GM19023 (cell line): ENCODE data around the gene SHKBP1.

Experiments
- ATAC-seq: cut with Tn5 transposase; IDR thresholded peaks from one replicate; pipeline ENCODE4 v1.9.1; 2021; ENCODE audit warnings: mild to moderate bottlenecking, moderate library complexity; ENCODE audit not compliant: unreplicated experiment

Gene SHKBP1

GRCh38 chr19:40599331-40599901 is 22.7 kb downstream of the SHKBP1 start:
- ATAC-seq: no peak

GRCh38 chr19:40599902-40600569 is 23.4 kb downstream of the SHKBP1 start:
- ATAC-seq: no peak

DNA sequence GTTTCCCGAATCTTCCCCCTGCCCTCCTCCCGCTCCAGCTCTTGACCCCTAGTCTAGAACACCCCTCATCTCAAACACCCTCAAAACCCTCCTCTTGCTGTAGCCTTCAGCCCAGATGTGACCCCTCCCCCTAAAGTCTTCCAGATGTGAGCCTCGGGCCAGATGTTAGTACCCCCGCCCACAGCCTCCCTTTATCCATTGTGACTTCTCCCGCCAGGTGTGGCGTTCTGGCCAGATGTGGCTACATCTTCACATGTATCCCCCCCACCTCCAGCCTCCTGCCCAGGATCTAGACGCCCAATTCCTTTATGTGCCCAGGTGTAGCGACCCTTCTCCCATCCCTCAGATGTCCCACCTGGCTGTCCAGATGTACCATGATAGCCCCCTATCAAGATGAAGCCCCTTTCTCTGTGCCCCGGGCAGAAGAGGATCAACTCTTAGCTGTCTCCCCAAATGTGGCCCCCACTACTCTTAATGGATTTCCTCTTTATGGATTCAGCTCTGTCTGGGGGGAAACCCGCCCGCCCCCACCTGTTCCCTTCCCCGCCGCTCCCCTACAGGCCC is 24.0 kb downstream of the SHKBP1 start:
- ATAC-seq: no peak

- ATAC-seq: no peak
Observed at GRCh38 chr19:40601134-40601974, 24.7 kb downstream of the SHKBP1 start, which contains the start of gene LTBP4. LTBP4 (plus strand) TSS chr19:40601369; CDS start chr19:40601388, 19 bp downstream.

- no peak for ATAC-seq
Observed at GRCh38 chr19:40603071-40603388, 26.4 kb downstream of the SHKBP1 start.

GRCh38 chr19:40603389-40604170 is 26.9 kb downstream of the SHKBP1 start:
- peak; percentile 81 for ATAC-seq

DNA sequence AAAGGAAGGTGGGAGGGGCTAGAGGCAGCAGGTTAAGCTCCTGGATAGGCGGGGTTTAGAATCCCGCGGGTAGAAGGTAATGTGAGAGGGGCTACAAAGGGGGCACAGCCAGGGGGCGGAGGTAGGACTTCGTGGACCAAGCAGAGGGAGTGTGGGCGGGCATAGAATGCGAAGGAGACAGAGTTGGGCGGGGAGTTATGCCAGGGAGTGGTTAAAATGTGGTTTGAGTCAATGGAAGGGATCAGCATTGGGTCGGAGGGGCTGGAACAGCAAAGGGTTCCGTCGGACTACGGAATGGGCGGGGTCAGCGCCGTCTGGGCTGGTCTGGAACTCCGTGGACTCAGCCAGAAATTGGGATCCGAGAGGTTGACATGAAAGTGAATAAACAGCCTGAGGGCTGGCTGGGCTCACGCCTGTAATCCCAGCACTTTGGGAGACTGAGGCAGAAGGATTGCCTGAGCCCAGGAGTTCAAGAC is 27.5 kb downstream of the SHKBP1 start:
- no peak for ATAC-seq

- no peak for ATAC-seq
Observed at GRCh38 chr19:40604647-40605215, 28.1 kb downstream of the SHKBP1 start.

DNA sequence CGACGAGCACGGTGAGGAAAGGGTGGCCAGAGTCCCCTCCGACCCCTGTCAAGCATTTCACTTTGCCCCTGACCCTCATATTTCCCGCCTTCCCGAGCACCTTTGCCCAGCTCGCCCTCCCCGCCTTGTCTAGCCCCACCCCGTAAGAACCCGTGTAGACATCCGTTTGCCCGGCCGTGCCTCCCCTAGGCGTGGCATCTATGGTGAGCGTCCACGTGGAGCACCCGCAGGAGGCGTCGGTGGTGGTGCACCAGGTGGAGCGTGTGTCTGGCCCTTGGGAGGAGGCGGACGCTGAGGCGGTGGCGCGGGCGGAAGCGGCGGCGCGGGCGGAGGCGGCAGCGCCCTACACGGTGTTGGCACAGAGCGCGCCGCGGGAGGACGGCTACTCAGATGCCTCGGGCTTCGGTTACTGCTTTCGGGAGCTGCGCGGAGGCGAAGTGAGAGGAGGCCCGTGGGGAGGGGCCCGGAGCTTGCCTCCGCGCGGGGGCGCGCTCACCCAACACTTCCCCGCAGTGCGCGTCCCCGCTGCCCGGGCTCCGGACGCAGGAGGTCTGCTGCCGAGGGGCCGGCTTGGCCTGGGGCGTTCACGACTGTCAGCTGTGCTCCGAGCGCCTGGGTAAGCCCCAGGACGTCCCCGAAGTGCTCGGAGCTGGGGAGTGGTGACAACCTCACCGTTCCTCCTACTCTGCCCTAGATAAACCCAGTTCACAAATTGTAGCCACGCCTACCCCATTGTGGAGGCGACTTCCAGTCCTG is 28.7 kb downstream of the SHKBP1 start:
- ATAC-seq: no peak

DNA sequence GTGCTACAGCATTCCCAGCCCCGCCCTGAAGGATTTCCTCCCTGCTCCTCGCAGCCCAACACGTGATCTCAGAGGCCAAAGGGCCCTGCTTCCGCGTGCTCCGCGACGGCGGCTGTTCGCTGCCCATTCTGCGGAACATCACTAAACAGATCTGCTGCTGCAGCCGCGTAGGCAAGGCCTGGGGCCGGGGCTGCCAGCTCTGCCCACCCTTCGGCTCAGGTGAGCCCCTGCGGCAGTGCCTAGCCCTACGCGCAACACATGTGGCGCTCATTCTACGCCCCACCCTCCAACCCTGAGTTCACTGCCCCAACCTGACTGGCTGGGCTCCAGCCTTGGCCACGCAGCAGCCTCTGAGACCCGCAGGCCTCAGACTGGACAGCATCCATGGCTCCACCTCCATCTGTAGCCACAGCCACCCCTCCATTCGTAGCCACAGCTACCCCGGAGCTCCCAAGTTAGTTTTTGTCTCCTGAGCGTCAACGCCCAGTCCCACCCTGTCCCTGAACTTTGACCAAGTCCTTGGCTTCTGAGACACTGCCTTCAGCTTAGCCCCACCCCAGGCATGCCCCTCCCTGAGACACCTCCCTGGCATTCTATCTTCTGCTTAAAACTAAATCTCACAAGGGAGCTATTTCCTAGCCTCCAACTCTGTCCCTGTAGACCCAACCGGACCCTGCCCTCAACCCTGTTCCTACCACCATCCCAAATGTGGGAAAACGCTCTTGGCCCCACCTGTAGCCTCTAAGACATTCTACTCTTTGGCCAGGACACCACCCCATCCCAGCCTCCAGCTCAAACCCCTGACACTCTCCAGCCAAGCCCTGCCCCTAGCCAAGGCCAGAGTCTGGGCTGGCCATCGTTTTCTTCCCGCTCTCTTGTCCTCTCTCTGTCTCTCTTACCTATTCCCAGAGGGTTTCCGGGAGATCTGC is 30.9 kb downstream of the SHKBP1 start:
- ATAC-seq: no peak

DNA sequence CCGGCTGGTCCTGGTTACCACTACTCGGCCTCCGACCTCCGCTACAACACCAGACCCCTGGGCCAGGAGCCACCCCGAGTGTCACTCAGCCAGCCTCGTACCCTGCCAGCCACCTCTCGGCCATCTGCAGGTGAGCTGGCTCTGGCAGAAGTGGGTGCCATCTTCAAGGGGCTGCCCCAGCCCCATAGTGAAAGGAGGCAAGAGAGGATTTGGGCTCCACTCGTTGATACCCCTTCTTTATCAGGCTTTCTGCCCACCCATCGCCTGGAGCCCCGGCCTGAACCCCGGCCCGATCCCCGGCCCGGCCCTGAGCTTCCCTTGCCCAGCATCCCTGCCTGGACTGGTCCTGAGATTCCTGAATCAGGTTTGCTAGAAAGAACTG is 31.6 kb downstream of the SHKBP1 start:
- ATAC-seq: no peak

- no peak for ATAC-seq
Observed at GRCh38 chr19:40608957-40609356, 32.3 kb downstream of the SHKBP1 start.

DNA sequence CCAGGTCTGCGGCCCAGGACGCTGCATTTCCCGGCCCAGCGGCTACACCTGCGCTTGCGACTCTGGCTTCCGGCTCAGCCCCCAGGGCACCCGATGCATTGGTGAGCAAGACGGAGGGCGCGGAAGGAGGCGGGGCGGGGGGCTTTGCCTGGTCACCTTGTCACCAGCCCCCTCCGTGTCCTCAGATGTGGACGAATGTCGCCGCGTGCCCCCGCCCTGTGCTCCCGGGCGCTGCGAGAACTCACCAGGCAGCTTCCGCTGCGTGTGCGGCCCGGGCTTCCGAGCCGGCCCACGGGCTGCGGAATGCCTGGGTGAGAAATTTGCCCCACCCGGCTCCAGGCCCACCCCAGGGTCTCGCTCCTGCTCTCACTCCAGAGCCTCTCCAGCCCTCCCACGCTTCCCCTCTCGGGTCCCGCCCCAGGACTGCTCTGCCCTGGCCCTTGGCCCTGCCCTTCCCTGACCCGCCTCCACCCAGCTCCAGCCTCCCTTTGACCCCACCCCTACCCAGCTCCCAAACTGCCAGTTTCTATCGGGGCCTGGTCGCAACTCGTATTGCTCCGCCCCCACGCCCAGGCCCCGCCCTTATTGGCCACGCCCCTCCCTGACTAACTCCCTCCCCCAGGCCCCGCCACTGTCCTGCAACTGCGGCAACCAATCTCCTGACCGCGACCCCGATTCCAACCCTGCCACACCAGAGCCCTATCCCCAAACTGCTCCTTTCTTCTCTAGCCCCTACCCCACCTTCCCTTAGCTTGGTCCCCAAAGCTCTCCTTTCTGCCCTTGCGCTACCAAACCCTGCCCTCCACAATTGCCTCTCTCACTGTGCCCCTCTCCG is 33.1 kb downstream of the SHKBP1 start:
- ATAC-seq: peak; percentile 47

GRCh38 chr19:40610396-40611064 is 33.9 kb downstream of the SHKBP1 start:
- no peak for ATAC-seq

DNA sequence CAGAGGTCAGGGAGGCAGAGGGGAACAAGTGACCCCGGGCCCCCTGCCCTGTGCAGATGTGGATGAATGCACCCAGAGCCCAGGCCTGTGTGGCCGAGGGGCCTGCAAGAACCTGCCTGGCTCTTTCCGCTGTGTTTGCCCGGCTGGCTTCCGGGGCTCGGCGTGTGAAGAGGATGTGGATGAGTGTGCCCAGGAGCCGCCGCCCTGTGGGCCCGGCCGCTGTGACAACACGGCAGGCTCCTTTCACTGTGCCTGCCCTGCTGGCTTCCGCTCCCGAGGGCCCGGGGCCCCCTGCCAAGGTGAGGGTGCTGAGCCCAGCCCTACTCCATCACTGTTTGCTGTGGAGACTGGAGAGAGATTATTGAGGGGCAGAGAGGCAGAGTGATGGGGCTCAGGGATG is 34.4 kb downstream of the SHKBP1 start:
- ATAC-seq: no peak

GRCh38 chr19:40611900-40612698 is 35.4 kb downstream of the SHKBP1 start:
- ATAC-seq: no peak
